Left ventricle myocardium inferior (tissue), 1 donor: ENCODE measurements around the gene NUP160. TPM values are rescaled to one million over a fixed set of nuclear protein-coding genes. Genes with fewer than 3 reads are reported as not detected.
"Not testable (repeated sequence)": the region's sequence is repeated elsewhere in the genome, so short reads cannot be mapped to it uniquely, and the experiment has no call there.

ENCODE experiments used
- DNase-seq: peaks from one replicate; pipeline ENCODE4 v3.0.0-alpha.2; 2020
- H3K27ac ChIP-seq: fragments of 200-600 bp; replicated peaks from 2 replicates; pipeline ENCODE4 v1.8.0; 2021
- H3K27me3 ChIP-seq: fragments of 200-600 bp; 2 replicates; pipeline ENCODE4 v1.8.0; 2021; ENCODE audit warnings: low read depth
- H3K36me3 ChIP-seq: fragments of 200-600 bp; 2 replicates; pipeline ENCODE4 v1.8.0; 2021
- H3K4me1 ChIP-seq: fragments of 200-600 bp; 2 replicates; pipeline ENCODE4 v1.8.0; 2021
- H3K4me3 ChIP-seq: fragments of 200-600 bp; 2 replicates; pipeline ENCODE4 v1.8.0; 2021; ENCODE audit warnings: mild to moderate bottlenecking, moderate library complexity
- H3K9me3 ChIP-seq: fragments of 200-600 bp; replicated peaks from 2 replicates; pipeline ENCODE4 v1.8.0; 2021
- intact Hi-C: fragments of 100-400 bp; cut with micrococcal nuclease; formaldehyde crosslinking; loops from one replicate; pipeline ENCODE4 v1.11.0; 2022
- total RNA-seq: library from RNA; stranded (reverse); fragmentation: NEBNext Ultra II Directional; extraction: Animal tissue kit (Norgen Biotek cat#: 25700); gene quantifications from one replicate; pipeline ENCODE4 v1.2.1, GENCODE V29; 2021
- TF ChIP-seq, protein P1 (sequence below): fragments of 200-600 bp; IDR thresholded peaks from 2 replicates; pipeline ENCODE4 v1.8.0; 2021; ENCODE audit warnings: antibody characterized with exemption, mild to moderate bottlenecking, borderline replicate concordance
- donor health status: DM: no; HTN: yes; CAD: no; lungs with severe emphysema.

Gene NUP160
- total RNA-seq, 1 donor from 2014 or later = 12.8 TPM

DNA sequence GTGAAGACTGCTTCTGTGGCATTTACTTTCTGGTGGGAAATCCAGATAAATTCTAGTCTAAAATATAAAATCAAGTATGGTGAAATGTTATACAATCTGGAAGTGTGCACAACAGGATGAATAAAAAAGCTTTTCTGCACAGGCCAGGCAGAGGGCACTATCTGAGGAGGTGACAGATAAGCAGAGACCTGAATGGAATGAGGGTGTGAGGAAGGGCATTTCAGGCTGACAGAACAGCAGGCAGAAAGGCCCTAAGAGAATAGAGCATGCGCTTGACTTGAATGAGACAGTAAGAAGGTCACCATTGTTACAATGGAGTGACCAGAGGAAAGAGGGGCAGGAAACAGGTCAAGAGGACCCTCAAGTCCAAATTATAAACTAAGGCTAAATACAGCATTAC lies 47.4 kb downstream of the NUP160 start:
- Histone ChIP-seq H3K27ac (peak overlapping the region; percentile 71), H3K4me3 (no peak overlapping the region), H3K36me3 (peaks cover 98% of the 10 kb centered on the region), H3K9me3 (no peaks in the 10 kb centered on the region), H3K4me1 (peaks cover 5% of the 10 kb centered on the region), H3K27me3 (no peaks in the 10 kb centered on the region)
- TF ChIP-seq, protein P1, sequence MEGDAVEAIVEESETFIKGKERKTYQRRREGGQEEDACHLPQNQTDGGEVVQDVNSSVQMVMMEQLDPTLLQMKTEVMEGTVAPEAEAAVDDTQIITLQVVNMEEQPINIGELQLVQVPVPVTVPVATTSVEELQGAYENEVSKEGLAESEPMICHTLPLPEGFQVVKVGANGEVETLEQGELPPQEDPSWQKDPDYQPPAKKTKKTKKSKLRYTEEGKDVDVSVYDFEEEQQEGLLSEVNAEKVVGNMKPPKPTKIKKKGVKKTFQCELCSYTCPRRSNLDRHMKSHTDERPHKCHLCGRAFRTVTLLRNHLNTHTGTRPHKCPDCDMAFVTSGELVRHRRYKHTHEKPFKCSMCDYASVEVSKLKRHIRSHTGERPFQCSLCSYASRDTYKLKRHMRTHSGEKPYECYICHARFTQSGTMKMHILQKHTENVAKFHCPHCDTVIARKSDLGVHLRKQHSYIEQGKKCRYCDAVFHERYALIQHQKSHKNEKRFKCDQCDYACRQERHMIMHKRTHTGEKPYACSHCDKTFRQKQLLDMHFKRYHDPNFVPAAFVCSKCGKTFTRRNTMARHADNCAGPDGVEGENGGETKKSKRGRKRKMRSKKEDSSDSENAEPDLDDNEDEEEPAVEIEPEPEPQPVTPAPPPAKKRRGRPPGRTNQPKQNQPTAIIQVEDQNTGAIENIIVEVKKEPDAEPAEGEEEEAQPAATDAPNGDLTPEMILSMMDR = no peak
- no peak for DNase-seq
- intact Hi-C loops = no loop called here

DNA sequence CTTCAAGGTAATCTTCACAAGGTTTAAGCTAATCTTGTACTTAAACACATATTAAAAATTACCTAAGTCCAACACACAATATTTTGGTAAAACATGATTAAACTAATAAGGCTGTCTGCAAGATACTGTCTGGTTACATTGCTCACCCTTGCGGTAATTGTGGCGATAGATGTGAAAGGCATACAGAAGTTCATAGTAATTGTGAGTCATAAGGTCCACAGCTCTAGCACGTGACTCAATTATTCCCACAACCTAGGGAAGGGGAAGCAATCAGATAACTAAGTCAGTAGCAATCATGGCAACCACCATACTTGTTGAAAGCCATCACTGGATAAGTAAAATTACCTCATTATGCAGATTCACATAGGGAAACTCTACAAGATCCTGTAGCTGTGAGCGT lies 50.5 kb downstream of the NUP160 start:
- H3K36me3 ChIP-seq = peaks cover 88% of the 10 kb centered on the region
- peaks cover 14% of the 10 kb centered on the region for H3K4me1 ChIP-seq
- TF ChIP-seq, protein P1 = no peak
- no peak overlapping the region for H3K27ac ChIP-seq
- no peak overlapping the region for H3K4me3 ChIP-seq
- DNase-seq = no peak
- intact Hi-C loops = no loop called here
- no peaks in the 10 kb centered on the region for H3K27me3 ChIP-seq
- H3K9me3 ChIP-seq = no peaks in the 10 kb centered on the region

DNA sequence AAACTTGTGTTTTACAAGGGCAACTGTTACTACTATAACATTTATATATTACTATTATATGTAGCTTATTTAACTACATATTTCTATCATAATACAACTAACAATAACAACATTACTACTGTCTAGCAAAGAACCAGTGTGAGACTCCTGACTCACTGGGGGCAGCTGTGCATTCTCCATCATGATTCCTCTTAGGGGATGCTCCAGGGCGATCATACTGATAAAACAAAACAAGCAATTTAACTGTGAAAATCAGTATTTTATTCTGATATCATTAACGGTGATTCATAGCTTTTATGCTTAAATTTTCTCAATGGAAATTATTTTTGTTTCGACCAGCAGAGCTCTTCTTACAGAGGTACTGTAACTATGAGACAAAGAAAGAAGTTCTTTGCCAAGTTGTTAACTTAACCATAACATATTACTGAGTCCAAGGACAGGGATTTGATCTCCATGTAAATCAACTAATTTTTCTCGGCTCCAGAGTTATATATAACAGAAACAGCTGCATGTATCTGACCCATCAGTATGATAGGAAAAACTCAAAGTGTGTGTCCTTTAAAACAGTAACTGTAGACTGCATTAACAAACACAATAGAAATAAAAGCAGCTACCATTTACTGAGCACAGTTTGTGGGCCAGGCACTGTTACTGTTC lies 56.2 kb downstream of the NUP160 start:
- TF ChIP-seq, protein P1 = no peak
- DNase-seq = no peak
- peak overlapping the region; percentile 73 for H3K27ac ChIP-seq
- H3K4me3 ChIP-seq = no peak overlapping the region
- H3K9me3 ChIP-seq = no peaks in the 10 kb centered on the region
- H3K36me3 ChIP-seq = peaks cover 82% of the 10 kb centered on the region
- H3K27me3 ChIP-seq = no peaks in the 10 kb centered on the region
- peaks cover 23% of the 10 kb centered on the region for H3K4me1 ChIP-seq
- intact Hi-C loops = no loop called here

DNA sequence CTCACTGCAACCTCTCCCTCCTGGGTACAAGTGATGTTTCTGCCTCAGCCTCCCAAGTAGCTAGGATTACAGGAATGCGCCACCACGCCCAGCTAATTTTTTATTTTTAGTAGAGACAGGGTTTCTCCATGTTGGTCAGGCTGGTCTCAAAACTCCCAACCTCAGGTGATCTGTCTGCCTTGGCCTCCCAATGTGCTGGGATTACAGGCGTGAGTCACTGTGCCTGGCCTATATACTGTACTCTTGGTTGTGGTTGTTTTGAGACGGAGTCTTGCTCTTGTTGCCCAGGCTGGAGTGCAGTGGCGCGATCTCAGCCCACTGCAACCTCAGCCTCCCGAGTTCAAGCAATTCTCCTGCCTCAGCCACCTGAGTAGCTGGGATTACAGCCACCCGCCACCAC lies 58.1 kb downstream of the NUP160 start:
- H3K9me3 ChIP-seq, intact Hi-C loops, DNase-seq, H3K27me3 ChIP-seq, H3K4me3 ChIP-seq: not testable (repeated sequence)
- H3K27ac ChIP-seq = peak overlapping the region; percentile 81
- H3K36me3 ChIP-seq = peaks cover 85% of the 10 kb centered on the region
- peaks cover 39% of the 10 kb centered on the region for H3K4me1 ChIP-seq

DNA sequence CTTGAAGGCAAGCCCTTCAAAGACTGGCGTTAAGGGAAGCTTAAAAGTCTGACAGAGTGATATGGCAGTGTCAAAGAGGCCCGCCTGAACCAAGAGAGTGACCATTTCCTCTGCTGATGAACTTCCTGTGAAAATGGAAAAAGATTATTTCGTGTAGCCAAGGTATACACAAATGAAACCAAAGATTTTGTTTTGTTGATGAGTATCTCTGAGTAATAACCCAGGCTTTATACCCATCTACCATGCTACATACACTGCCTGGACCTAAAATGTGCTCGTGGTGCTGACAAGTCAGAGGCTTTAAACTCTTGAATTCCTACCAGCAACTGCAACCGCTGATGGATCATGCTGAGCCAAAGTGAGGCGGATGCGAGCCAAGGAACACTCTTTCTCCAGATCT lies 60.0 kb downstream of the NUP160 start:
- H3K4me3 ChIP-seq = no peak overlapping the region
- no peaks in the 10 kb centered on the region for H3K9me3 ChIP-seq
- peaks cover 90% of the 10 kb centered on the region for H3K36me3 ChIP-seq
- intact Hi-C loops = no loop called here
- no peak for DNase-seq
- peak overlapping the region; percentile 81 for H3K27ac ChIP-seq
- TF ChIP-seq, protein P1 = no peak
- no peaks in the 10 kb centered on the region for H3K27me3 ChIP-seq
- peaks cover 53% of the 10 kb centered on the region for H3K4me1 ChIP-seq

DNA sequence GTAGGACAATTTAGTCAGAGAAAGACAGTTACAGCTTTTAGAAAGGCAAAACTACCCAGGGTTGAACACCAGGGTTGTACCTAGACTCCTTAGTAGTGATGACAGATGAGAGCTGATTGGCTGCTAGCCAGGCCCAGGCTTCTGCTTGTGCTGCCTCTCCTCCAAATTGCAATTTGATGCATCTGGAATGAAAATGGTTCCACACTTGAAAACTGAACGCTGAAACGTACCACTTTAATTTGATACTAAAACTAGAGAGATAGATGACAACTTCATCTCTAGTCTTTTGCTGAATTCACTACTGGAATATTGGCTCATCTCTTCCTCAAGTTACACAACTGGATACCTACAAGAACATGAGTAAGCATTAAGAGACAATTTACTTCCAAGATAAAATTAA lies 61.8 kb downstream of the NUP160 start:
- TF ChIP-seq, protein P1 = peak; percentile 26
- H3K4me1 ChIP-seq = peaks cover 43% of the 10 kb centered on the region
- intact Hi-C loops = no loop called here
- peak; percentile 81 for DNase-seq
- peaks cover 94% of the 10 kb centered on the region for H3K36me3 ChIP-seq
- H3K27me3 ChIP-seq = no peaks in the 10 kb centered on the region
- H3K27ac ChIP-seq = peak overlapping the region; percentile 81
- no peak overlapping the region for H3K4me3 ChIP-seq
- H3K9me3 ChIP-seq = no peaks in the 10 kb centered on the region
